ENCODE data around the gene NPHP4.

GRCh38 chr1:6004412-6005123 is 12.3 kb upstream of the NPHP4 start:
- TF ChIP-seq, protein P1, sequence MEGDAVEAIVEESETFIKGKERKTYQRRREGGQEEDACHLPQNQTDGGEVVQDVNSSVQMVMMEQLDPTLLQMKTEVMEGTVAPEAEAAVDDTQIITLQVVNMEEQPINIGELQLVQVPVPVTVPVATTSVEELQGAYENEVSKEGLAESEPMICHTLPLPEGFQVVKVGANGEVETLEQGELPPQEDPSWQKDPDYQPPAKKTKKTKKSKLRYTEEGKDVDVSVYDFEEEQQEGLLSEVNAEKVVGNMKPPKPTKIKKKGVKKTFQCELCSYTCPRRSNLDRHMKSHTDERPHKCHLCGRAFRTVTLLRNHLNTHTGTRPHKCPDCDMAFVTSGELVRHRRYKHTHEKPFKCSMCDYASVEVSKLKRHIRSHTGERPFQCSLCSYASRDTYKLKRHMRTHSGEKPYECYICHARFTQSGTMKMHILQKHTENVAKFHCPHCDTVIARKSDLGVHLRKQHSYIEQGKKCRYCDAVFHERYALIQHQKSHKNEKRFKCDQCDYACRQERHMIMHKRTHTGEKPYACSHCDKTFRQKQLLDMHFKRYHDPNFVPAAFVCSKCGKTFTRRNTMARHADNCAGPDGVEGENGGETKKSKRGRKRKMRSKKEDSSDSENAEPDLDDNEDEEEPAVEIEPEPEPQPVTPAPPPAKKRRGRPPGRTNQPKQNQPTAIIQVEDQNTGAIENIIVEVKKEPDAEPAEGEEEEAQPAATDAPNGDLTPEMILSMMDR (IDR thresholded peaks at IDR 0.05; ENCODE audit: low read depth, low read length, missing input control), result no peak
- no peak for TF ChIP-seq TAF1 (conservative IDR thresholded peaks at IDR 0.05)
- no peak for TF ChIP-seq REST (IDR thresholded peaks at IDR 0.05)
- TF ChIP-seq JUND (IDR thresholded peaks at IDR 0.05), result no peak
- TF ChIP-seq MAX (IDR thresholded peaks at IDR 0.05), result no peak
- no peak for TF ChIP-seq SP1 (IDR thresholded peaks at IDR 0.05)
- no peak for TF ChIP-seq FOXA1 (IDR thresholded peaks at IDR 0.05)
- TF ChIP-seq EGR1 (IDR thresholded peaks at IDR 0.05; ENCODE audit: low read depth in 2 of 2), result no peak

Measured in liver (tissue), 3 donors.